ENCODE data around the gene UTP3.
A peak's percentile ranks its signal among the peaks of the same experiment; 100 is the strongest.
"Not testable (repeated sequence)": the region's sequence is repeated elsewhere in the genome, so short reads cannot be mapped to it uniquely, and the experiment has no call there.

UTP3 gene

DNA sequence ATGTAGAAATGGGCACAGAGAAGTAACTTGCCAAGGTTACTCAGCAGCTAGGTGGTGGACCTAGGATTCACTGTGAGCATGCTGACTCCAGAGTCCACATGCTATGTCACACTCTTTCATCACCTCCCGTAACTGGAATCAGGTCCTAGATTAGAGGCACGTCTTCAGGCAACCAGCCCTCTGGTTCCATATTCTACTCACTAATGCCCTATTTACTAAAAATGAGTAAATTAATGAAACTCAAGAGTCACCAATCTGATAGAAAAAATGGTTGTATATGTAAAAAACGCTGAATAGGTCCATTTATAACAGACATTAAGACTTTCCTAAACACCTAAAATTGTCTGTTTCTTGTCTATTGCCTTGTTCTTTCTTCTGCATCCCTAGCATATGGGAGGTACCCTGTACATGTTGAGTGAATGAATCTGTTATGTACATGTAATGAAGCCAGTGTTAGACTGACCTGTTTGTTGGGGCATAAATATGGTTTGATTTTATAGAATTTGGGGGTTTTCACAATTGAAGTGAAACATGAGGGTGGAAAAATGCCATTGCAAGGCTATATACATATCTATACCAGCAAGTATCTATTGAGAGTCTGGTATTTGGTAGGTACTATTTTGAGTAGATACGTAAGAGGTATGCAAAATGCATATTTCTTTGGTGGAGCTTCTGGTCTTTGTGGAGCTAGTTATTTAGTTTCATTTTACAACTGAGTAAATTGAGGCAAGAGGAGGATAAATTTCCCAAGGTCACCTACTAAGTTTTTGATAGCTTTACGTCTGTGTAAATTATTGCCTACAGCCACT, 26.0 kb downstream of the UTP3 start:
- DNase-seq (ENCODE audit: low spot score), result no peak

DNA sequence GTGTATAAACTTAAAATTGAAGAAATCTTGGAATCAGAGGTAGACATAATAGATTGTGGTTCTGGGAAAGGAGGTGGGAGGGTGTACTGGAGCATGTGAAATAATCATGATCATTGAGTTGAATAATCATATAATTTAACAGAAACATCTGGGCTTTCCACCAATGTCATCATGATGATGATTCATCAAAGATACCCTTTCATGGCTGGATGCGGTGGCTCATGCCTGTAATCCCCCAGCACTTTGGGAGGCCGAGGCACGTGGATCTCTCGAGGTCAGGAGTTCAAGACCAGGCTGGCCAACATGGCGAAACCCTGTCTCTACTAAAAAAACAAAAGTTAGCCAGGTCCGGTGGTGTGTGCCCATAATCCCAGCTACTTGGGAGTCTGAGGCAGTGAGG, 26.8 kb downstream of the UTP3 start:
- no peak for DNase-seq (ENCODE audit: low spot score)

DNA sequence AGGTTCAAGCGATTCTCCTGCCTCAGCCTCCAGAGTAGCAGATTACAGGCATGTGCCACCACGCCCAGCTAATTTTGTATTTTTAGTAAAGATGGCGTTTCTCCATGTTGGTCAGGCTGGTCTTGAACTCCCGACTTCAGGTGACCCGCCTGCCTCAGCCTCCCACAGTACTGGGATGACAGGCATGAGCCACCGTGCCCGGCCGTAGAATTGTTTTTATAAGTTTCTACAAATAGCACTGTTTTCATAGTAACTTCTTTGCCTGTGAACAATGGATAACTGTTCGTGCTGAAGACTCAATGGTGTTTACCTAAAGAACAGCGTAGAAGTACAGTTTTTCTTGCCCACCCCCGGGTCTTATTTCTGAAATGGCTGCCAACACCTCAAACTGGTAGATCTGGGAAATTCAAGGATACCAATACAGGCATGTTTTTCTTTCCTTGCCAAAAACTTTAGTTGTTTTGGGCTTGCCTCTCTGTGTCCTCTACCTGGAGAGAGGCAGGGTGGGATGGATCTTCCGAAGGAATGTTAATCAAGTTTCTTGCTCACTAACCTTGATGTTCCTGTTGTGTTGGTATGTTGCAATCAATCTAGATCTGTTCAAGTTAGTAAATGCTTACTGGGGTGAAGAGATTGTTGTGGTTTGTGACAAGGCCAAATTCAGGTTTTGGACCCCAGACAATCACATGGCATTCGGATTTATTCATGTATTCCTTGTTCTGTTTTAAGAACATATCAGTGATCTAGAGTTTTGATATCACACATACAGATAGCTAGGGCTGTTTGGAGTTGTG, 30.7 kb downstream of the UTP3 start:
- no peak for DNase-seq (ENCODE audit: low spot score)

DNA sequence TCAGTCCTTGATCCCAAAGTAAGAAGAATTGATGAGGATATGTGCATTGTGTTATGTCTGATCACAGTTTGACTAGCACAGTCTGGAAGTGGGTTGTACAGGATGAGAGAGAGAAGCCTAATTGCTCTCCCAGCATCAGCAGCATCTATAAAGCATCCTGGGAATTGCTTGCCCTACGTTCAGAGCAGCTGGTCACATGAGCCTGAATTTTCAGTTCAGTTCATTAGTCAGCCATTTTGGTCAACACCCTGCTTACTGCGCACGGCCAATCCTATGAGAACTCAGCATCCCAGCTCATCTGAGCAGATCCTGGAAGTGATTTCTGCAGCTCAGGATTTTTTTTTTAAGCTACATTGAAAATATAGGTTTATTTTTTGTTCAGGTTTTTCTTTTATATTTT, 33.4 kb downstream of the UTP3 start, which contains the start of gene RUFY3:
Gene RUFY3 (plus strand): TSS at position 218 of the 400 bp plus-strand sequence. CDS start 610 bp downstream, outside the sequence.
- DNase-seq (ENCODE audit: low spot score), result peak; percentile 95

DNA sequence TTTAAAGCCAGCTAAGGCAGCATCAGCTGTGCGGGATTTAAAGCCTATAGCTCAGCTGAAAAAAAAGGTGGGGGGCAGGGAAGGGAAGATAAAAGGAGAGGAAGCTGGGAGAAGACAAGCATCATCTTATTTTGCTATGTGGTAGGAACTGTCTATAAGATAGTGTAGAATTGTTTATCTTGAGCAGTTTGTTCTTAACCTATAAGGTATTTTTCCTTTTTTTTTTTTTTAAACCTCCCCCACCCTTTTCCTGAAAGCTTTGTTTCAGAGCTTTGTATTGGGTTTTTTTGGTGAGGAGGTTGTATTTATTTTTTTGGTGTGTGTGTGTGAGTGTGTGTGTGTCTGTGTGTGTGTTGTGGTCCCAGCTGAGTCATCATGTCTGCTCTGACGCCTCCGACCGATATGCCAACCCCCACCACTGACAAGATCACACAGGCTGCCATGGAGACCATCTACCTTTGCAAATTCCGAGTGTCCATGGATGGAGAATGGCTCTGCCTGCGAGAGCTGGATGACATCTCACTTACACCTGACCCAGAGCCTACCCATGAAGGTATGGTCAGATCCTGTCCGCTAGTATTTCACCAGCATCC, 34.0 kb downstream of the UTP3 start:
- peak; percentile 36 for DNase-seq (ENCODE audit: low spot score)

DNA sequence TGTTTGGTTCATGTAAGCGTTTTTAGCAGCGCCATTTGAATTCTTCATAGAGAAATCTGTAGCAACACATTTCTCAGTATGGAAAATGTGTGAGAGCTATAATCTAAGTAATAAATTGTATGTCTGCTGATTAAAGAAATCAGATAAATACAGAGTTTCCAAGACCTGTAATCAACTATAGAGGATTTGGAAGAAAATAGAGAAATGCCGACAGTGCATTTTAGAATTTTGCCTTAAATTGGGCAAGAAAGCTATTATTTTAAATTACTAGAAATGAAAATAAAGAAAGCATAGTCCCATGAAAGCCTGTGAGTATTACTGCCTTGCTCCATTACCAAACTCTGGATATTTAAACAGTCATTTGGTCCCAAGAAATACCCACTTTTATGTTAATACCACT, 36.1 kb downstream of the UTP3 start:
- no peak for DNase-seq (ENCODE audit: low spot score)

DNA sequence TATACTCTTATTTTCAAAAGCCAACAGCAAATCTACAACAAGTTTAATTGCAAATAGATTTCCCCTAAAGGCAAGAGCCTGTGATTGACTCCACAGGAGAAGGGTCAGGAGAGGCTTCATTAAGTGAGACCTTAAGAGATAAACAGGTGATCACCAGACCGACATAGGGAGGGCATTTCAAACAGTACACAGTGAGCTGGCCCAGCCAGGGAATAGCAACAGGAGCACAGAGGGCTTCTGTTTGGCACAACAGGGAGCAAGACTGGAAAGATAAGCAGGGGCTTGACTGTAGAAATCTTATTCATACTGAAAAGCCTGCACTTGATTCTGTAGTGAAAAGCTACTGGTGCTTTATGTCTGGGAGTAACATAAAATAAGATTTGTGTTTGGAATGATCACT, 37.3 kb downstream of the UTP3 start:
- no peak for DNase-seq (ENCODE audit: low spot score)

DNA sequence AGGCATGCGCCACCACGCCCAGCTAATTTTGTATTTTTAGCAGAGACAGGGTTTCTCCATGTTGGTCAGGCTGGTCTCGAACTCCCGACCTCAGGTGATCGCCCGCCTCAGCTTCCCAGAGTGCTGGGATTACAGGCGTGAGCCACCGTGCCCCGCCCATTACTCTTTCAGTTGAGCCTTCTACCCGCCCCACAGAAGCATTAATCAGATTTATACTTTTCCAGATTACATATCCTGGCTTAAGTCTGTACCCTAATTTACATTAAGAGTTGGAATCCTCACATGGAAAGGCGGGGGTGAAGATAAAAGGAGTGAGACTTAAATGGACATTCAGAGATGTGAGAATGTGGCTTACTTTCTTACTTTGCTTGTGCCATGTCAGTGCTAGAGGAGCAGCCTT, 38.2 kb downstream of the UTP3 start:
- DNase-seq (ENCODE audit: low spot score), result not testable (repeated sequence)

DNA sequence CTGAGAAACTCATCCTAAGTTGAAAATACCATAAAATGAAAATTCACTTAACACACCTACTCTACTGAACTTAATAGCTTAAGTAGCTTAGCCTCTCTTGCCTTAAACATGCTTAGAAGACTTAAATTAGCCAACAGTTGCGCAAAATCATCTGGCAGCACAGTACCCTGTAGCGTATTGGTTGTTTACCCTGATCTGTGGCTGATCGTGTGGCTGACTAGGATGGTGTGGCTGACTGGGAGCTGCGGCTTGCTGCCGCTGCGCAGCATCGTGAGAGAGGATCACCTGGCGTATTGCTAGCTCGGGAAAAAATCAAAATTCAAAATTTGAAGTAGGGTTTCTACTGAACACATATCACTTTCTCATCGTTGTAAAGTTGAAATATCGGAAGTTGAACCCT, 39.8 kb downstream of the UTP3 start:
- no peak for DNase-seq (ENCODE audit: low spot score)

DNA sequence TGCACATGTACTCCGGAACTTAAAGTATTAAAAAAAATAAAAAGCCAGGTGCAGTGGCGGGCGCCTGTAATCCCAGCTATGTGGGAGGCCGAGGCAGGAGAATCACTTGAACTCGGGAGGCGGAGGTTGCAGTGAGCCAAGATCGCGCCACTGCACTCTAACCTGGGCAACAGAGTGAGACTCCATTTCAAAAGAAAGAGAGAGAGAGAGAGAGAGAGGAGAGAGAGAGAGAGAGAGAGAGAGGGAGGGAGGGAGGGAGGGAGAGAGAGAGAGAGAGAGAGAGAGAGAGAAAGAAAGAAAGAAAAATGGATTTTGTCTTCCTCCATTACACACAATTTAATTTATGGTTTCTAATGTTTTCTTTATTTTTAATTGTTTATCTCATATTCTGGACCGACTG, 44.5 kb downstream of the UTP3 start:
- DNase-seq (ENCODE audit: low spot score), result not testable (repeated sequence)

DNA sequence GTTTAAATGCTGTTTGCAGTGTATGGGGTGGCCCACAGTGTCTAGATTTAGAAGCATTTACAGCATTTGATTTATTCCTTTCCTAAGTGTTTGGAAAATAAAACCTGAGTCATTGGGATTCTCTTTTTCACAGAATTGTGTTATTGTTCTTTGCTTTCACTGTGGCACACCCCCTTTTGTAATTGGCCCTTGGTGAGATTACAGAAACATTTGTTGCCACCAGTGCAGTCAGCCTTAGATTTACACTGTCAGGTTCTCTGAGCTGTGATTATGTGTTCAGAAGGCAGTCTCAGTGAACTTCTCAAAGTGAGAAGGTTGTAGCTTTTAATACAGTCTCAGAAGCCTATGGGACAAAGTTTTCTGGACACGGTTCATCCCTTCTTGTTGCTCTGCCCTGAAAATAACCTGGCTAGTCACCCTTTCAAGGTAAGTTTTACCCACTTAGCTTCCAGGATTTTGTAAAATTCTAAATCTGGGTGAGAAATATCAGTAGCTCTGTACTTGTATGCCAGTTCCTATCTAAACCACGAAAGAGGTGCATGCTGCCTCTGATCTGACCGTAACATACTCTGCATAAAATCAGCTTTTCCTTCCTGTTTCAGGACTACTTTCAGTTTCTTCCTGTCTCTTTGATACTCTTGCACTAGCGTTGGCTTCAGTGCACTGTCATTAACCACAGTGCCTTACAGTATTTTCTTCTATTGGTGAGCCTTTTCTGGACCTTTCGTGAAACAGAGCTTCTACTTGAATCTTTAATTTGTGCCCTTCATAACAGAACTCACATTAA, 46.0 kb downstream of the UTP3 start:
- DNase-seq (ENCODE audit: low spot score), result peak; percentile 59

DNA sequence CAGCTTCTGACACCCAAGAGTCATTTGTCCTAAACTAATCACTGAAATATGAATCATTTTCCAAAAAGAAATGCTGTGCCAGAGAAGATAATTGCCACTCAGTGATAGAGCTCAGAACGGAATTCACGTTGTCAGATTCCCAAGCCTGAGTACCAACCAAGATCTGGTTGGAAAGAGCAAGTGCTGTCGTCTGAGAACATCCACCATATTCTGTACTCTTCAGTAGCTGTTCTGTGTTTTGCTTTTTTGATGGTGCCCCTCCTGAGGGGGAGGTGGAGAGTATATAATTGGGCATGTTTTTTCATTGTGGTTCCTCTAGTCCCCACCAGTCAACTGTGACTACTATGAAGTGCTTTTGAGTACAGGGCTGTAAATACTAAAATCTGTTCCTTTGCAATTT, 46.6 kb downstream of the UTP3 start:
- no peak for DNase-seq (ENCODE audit: low spot score)

DNA sequence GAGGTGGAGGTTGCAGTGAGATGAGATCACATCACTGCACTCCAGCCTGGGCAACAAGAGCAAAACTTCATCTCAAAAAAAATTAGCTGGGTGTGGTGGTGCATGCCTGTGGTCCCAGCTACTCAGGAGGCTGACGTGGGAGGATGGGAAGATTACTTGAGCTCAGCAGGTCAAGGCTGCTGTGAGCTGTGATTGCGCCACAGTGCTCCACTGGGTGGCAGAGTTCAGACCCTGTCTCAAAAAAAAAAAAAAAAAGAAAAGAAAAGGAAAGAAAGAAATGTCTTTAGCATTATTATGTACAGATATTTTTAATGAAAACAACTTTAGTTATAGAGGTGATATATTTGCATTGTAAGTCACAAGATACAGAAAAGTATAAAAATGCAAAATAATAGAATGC, 47.6 kb downstream of the UTP3 start:
- DNase-seq (ENCODE audit: low spot score), result peak; percentile 23

DNA sequence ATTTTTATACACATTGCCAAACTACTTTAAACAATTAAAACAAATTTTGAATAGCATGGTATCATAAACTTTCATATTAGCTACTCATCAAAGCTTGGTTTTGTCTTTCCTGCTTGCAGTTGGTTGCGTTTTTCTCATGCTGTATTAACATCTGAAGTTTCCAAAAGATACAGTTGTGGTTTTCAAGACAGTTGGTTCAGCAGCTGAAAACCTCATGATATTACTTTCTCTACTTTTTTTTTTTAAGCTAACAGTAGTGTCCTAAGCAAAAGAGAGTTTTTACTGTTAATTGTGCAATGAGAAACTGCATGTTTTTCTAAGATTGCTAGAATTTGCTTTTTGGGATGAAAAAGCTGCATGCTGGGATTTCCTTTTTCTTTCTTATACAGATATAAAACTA, 48.7 kb downstream of the UTP3 start:
- no peak for DNase-seq (ENCODE audit: low spot score)

DNA sequence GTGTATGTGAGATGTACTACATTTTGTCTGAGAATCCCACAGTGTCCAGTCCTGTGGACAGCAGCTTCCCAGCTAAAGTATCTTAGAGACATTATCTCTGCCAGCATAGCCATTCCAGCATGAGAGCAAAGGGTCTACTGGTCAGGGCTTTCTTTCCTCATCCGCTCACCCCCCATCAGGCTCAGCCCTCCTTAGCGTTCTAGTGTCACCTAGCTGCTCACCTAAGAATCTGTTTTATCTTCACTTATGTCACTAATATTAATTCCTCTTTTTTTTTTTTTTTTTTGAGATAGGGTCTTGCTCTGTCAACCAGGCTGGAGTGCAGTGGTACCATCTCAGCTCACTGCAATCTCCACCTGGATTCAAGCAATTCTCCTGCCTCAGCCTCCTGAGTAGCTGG, 49.1 kb downstream of the UTP3 start:
- no peak for DNase-seq (ENCODE audit: low spot score)

DNA sequence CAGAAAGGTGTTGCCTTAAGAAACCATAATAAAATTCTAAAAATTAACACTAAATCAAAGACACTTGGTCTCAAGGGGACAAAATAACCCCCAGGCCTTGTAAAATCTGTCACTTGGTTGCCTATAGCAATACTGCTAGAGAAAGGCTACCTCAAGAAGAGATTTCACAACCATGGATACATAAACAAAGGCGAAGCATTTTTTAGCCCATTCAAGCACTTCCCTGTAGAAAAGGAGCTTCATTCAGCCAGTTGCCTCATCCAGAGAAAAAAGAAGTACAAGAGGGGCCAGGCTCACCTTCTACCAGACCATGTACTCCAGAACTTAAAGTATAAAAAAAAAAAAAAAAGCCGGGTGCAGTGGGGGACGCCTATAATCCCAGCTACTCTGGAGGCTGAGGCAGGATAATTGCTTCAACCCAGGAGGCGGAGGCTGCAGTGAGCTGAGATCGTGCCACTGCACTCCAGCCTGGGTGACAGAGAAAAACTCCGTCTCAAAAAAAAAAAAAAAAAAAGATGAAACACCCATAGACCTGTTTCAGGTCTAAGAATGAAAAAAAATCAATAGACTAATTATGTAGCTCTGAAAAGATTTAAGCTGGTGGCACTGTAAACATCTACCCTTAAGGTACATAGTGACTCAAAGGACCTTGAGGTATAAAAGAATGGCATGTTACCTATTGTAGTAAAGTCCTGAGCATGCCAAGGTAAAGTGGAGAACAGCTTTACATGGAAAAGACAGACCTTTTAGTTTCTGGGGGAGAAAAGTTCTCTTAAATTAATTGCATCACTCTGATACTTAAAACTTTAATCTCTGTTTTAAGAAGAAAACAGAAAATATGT, 51.4 kb downstream of the UTP3 start:
- no peak for DNase-seq (ENCODE audit: low spot score)

Data from globus pallidus (tissue), 1 donor.